GM12874 (cell line): ENCODE measurements around the gene DHRS7B.

Experiments used
- TF ChIP-seq, protein P1 (sequence below): IDR thresholded peaks from 2 replicates; pipeline ENCODE4 v1.5.1; 2011; ENCODE audit warnings: low read depth, mild to moderate bottlenecking, control low read depth, low read length, moderate library complexity; ENCODE audit not compliant: insufficient read depth

DHRS7B gene

DNA sequence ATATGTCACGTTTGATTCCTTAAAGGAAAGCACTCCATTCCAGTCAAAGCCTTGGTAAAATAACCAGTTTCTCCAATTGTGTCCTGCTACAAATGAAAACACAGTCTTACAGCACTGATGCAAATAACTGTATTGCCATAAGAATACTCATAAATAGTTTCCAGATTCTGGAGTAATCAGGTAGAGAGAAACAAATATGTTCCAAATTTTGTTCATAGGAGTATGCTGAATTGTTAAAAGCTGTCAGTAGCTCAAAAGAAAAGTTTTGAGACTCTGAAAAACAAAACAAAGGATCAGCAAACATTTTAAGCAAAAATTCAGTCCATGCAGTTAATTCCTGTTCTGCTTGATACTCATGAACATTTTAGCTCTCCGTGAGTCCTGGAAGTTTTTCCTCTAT is 7.8 kb downstream of the DHRS7B start:
- TF ChIP-seq, protein P1, sequence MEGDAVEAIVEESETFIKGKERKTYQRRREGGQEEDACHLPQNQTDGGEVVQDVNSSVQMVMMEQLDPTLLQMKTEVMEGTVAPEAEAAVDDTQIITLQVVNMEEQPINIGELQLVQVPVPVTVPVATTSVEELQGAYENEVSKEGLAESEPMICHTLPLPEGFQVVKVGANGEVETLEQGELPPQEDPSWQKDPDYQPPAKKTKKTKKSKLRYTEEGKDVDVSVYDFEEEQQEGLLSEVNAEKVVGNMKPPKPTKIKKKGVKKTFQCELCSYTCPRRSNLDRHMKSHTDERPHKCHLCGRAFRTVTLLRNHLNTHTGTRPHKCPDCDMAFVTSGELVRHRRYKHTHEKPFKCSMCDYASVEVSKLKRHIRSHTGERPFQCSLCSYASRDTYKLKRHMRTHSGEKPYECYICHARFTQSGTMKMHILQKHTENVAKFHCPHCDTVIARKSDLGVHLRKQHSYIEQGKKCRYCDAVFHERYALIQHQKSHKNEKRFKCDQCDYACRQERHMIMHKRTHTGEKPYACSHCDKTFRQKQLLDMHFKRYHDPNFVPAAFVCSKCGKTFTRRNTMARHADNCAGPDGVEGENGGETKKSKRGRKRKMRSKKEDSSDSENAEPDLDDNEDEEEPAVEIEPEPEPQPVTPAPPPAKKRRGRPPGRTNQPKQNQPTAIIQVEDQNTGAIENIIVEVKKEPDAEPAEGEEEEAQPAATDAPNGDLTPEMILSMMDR: no peak

DNA sequence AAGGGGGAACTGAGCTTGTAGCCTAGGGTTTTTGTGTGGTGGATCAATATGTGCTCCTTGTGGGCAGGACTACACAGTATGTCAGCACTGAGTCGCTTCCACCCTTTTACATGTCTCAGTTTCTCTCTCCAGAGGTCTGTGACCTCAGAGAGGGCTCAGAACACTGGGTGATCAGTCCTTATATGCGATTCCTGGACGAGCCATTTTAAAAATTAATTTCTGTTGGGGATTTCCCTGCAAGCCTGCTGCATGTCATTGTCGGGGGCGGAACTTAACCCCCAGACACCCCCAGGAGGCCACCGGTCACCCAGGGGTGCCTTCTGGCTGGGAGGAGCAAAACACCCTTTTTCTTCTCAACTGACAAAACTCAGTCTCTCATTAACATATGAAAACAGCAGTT is 14.1 kb downstream of the DHRS7B start:
- TF ChIP-seq, protein P1: no peak

DNA sequence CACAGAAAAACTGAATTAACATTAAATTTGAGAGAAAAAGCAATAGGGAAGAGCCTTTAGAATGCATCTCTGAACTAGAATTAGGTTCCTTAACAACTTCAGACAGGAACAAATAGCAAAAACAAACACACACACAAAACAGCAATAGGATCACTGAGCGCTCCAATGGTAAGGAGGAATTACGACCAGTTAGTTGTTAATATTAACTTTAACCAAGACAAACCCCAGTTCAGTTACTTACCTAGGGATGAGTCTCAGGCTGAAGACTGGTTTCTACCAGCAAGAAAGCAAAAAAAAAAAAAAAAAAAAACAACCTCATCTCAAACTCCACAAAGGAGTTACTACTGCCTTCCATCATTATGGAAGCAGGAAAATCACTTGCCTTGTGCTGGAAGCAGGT is 14.6 kb downstream of the DHRS7B start:
- TF ChIP-seq, protein P1: no peak

DNA sequence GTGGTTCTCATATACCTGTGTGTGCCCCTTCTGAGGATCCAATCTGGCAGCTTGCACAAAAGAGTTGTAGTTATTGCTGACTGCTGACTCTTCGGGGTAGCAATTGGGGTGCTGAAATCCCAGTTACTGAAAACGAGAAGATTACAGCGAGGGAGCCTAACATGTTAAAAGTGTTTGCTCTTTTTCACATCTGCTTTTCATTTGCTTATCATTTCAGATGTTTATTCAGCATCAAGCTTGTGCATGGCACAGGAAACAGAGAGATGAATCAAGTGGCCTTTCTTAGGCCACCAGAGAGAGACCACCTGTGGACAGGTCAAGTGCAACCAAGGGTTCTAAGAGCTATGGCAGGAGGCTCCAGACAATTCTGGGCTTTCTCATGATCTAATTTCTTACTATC is 16.9 kb downstream of the DHRS7B start:
- TF ChIP-seq, protein P1: no peak

DNA sequence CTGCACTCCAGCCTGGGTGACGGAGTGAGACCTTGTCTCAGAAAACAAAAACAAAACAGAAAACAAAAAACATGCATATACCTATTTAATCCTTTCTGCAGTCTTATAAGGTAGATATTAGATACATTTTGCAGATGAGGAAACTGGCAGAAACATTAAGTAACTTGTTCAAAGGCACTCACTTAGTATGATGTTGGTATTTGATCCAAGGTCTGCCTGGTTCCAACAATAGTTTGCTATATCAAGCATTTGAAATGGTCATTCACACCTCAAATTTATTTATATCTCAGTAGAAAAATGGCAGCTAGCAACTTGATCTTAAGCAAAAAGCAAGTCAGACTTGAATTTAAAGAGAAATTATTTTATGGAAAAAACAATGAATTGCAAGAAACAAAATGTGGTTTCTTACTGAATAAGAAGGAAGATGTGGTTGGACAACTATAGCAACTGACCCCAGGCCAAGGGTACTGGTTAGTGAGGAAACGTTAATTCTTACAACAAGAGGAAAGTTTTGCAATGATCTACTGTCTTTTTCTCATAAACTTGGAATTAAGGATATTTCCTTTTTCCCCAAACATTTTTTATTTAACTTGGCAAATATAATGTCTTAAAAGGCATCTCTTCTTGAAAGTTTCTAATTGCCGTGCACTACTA is 19.7 kb downstream of the DHRS7B start:
- TF ChIP-seq, protein P1: no peak

DNA sequence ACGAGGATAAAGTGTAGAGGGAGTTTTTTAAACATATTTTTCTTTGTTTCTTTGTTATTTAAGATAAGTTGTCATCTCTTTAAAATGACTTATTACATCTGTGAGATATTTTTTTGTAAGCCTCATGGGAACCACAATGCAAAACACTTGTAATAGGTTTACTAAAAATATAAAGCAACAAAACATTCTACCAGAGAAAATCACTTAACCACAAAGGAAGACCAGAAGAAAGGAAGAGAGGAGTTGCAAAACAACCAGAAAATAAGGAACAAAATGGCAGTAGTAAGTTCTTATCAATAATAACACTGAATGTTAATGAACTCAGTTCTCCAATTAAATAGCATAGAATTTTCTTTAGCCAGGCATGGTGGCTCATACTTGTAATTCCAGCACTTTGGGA is 22.9 kb downstream of the DHRS7B start:
- TF ChIP-seq, protein P1: no peak

DNA sequence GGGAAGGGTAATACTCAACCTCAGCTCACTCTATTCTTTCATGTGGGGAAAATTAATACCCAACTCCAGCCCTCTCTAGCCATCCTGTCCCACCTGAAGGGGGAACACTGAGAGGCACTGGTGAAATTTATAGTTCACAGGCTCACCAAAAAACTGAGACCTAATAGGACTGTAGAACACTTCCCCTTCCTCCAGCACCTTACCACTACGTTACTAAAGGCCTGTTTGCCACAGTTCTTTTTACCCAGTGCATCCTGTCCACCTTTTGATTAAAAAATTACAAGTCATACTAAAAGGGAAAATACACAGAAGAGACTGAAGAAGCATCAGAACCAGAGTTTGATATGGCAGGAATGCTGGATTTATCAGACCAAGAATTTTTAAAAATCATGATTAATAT is 26.0 kb downstream of the DHRS7B start:
- TF ChIP-seq, protein P1: no peak
